ENCODE results near the gene PPY. TPM values are rescaled to one million over a fixed set of nuclear protein-coding genes. Genes with fewer than 3 reads are reported as not detected.

The PPY gene
- total RNA-seq (2013; cell fraction: nucleolus; rRNA removed): not detected in 2 replicates
- total RNA-seq (2014; rRNA removed) (not detected in 2 replicates), total RNA-seq (2014; rRNA removed; fragmentation: Illumina TruSeq; extraction: Trizol) (not detected in 2 replicates), total RNA-seq (2021) (not detected in 2 replicates), polyA plus RNA-seq (2011; rRNA removed) (not detected in 2 replicates), polyA plus RNA-seq (2014; fragmentation: Illumina TruSeq; extraction: Trizol) (not detected in 2 replicates), polyA plus RNA-seq (2014; fragmentation: Nextera tagmentation; extraction: Ambion mirVana) (not detected), polyA plus RNA-seq (2014; rRNA removed) (not detected in 2 replicates), polyA plus RNA-seq (2016; fragmentation: Nextera tagmentation; extraction: Ambion mirVana) (under 1 TPM in 1 of 2 experiments, not detected in 1; 0.91 TPM), polyA minus RNA-seq (2011; rRNA and poly(A)+ RNA removed) (not detected in 2 replicates), Bru-seq, nascent RNA (not detected), BruChase-seq, experiment 1, labeled RNA remaining after a 6-hour chase (not detected), BruChase-seq, experiment 2, labeled RNA remaining after a 2-hour chase (not detected)
- not detected for polyA plus RNA-seq (2011; ENCODE audit: low read depth)
- 0.25 TPM in 1 of 2 replicates, not detected in the other for polyA plus RNA-seq (2011; cell fraction: cytosol; rRNA removed)
- polyA plus RNA-seq (2011; cell fraction: nucleus; rRNA removed): not detected in 2 replicates
- polyA plus RNA-seq (2012): not detected in 2 replicates
- not detected in 2 replicates for polyA minus RNA-seq (2011; cell fraction: cytosol; rRNA and poly(A)+ RNA removed)
- polyA minus RNA-seq (2011; cell fraction: nucleus; rRNA and poly(A)+ RNA removed): not detected in 2 replicates
- long read RNA-seq, experiment 1: 0 reads
- long read RNA-seq, experiment 2: 0 reads

- H3K27me3 ChIP-seq (replicated peaks in 1 of 2; ENCODE audit: control insufficient read depth in 2 of 2, insufficient read depth in 2 of 2, low read length in 1 of 2): no peaks in the 10 kb centered on the region; a peak in 1 of 4 replicates
- H3K9ac ChIP-seq (ENCODE audit: control insufficient read depth, insufficient read depth, low read length): no peak within 1 kb of the TSS
- intact Hi-C loops (cut with micrococcal nuclease; ENCODE audit: unreplicated experiment): no loop called here
- ChIA-PET POLR2A (interaction anchor here (0.5 kb wide), 1 partner anchor 1288 kb away, joined by 6 read pairs; no protein-coding TSS in a partner anchor), RAD21 (ENCODE audit: unreplicated experiment) (interaction anchor here (0.7 to 1.7 kb wide), 2 partner anchors 17 to 226 kb away, joined by 3 to 4 read pairs; no protein-coding TSS in a partner anchor), CTCF (interaction anchor here (2.5 to 5.2 kb wide), 4 partner anchors 28 to 227 kb away, joined by 14 to 56 read pairs (median 32); partner anchors contain the start of gene ASB16), SMC1A (ENCODE audit: uncharacterized antibody, unreplicated experiment) (interaction anchor here (2.3 kb wide), 1 partner anchor 226 kb away, joined by 19 read pairs; no protein-coding TSS in a partner anchor)
- FAIRE-seq: no peak
- 33% methylated on average over 17 of the region's 17 CpGs for WGBS (ENCODE audit: insufficient coverage, insufficient replicate concordance, low lambda C conversion rate, missing lambda C conversion rate)
- H3K27ac ChIP-seq (ENCODE audit: control insufficient read depth, insufficient read depth): no peak within 1 kb of the TSS
- H4K20me1 ChIP-seq (ENCODE audit: control insufficient read depth, insufficient read depth): no peaks in the 10 kb centered on the region
- no peak within 1 kb of the TSS for H3K4me2 ChIP-seq (ENCODE audit: control insufficient read depth, insufficient read depth)
- 0 out of 2 replicates have a peak, but pooled peaks cover 4% of the 10 kb centered on the region for H3K4me1 ChIP-seq (ENCODE audit: control insufficient read depth, insufficient read depth, low read length)
- no peaks in the 10 kb centered on the region for H3K9me3 ChIP-seq (replicated peaks; ENCODE audit: control insufficient read depth, insufficient read depth, low read length)
- no TSS peak for BruUV-seq (replicated peaks)
- ATAC-seq: no peak
- H3K4me3 ChIP-seq: no peak within 1 kb of the TSS
- H3K79me2 ChIP-seq (ENCODE audit: control insufficient read depth, insufficient read depth, low read length): no peaks in the 10 kb centered on the region
- no peak for DNase-seq (ENCODE audit: low read depth, low spot score)
- no peaks in the 10 kb centered on the region for H3K36me3 ChIP-seq (ENCODE audit: control insufficient read depth in 2 of 2, insufficient read depth in 2 of 2, low read length in 1 of 2)
- TF ChIP-seq ZNF207 (IDR thresholded peaks at IDR 0.05; ENCODE audit: borderline replicate concordance) (no peak), CBFB (IDR thresholded peaks at IDR 0.05; ENCODE audit: low read depth) (no peak), GATAD2B (conservative IDR thresholded peaks at IDR 0.05; ENCODE audit: low read depth) (no peak), GABPA (IDR thresholded peaks at IDR 0.05; ENCODE audit: low read depth) (no peak), MYC (IDR thresholded peaks at IDR 0.05; ENCODE audit: insufficient read depth, insufficient read length, insufficient replicate concordance, low read length, severe bottlenecking) (no peak)
- TF ChIP-seq, protein P1, sequence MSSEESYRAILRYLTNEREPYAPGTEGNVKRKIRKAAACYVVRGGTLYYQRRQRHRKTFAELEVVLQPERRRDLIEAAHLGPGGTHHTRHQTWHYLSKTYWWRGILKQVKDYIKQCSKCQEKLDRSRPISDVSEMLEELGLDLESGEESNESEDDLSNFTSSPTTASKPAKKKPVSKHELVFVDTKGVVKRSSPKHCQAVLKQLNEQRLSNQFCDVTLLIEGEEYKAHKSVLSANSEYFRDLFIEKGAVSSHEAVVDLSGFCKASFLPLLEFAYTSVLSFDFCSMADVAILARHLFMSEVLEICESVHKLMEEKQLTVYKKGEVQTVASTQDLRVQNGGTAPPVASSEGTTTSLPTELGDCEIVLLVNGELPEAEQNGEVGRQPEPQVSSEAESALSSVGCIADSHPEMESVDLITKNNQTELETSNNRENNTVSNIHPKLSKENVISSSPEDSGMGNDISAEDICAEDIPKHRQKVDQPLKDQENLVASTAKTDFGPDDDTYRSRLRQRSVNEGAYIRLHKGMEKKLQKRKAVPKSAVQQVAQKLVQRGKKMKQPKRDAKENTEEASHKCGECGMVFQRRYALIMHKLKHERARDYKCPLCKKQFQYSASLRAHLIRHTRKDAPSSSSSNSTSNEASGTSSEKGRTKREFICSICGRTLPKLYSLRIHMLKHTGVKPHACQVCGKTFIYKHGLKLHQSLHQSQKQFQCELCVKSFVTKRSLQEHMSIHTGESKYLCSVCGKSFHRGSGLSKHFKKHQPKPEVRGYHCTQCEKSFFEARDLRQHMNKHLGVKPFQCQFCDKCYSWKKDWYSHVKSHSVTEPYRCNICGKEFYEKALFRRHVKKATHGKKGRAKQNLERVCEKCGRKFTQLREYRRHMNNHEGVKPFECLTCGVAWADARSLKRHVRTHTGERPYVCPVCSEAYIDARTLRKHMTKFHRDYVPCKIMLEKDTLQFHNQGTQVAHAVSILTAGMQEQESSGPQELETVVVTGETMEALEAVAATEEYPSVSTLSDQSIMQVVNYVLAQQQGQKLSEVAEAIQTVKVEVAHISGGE (CRISPR knock-in tag; IDR thresholded peaks at IDR 0.05): no peak
- in situ Hi-C loops (cut with MboI): loop anchor here (5.0 kb wide), 3 partner anchors 50 to 225 kb away; no protein-coding TSS in a partner anchor
- H2AFZ ChIP-seq (ENCODE audit: control insufficient read depth, low read depth, low read length): no peak within 1 kb of the TSS
Measured at GRCh38 chr17:43942051-43942685, at the start of gene PPY. Gene PPY, minus strand, starts transcription at chr17:43942476. Its CDS starts 822 bp downstream, at chr17:43941654.
